ENCODE measurements around the gene ANKRD63.
A peak's percentile ranks its signal among the peaks of the same experiment; 100 is the strongest.

Gene ANKRD63

GRCh38 chr15:40277471-40277870 lies 5.4 kb downstream of the ANKRD63 start:
- no peak overlapping the region for H3K4me3 ChIP-seq (ENCODE audit: low read depth, low read length)
- ChIA-PET CTCF (interaction anchor here (1.0 to 20.1 kb wide), 13 partner anchors 12 to 492 kb away, joined by 3 to 1718 read pairs (median 97); partner anchors contain the start of genes CCDC9B, INAFM2, PAK6 and PLCB2), POLR2A (no interaction called here)
- DNase-seq (ENCODE audit: low read depth, low spot score) = no peak
- TF ChIP-seq, protein P1, sequence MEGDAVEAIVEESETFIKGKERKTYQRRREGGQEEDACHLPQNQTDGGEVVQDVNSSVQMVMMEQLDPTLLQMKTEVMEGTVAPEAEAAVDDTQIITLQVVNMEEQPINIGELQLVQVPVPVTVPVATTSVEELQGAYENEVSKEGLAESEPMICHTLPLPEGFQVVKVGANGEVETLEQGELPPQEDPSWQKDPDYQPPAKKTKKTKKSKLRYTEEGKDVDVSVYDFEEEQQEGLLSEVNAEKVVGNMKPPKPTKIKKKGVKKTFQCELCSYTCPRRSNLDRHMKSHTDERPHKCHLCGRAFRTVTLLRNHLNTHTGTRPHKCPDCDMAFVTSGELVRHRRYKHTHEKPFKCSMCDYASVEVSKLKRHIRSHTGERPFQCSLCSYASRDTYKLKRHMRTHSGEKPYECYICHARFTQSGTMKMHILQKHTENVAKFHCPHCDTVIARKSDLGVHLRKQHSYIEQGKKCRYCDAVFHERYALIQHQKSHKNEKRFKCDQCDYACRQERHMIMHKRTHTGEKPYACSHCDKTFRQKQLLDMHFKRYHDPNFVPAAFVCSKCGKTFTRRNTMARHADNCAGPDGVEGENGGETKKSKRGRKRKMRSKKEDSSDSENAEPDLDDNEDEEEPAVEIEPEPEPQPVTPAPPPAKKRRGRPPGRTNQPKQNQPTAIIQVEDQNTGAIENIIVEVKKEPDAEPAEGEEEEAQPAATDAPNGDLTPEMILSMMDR (IDR thresholded peaks at IDR 0.05; ENCODE audit: insufficient read depth, low read length, missing control alignments) = no peak

- TF ChIP-seq, protein P1 (IDR thresholded peaks at IDR 0.05; ENCODE audit: insufficient read depth, low read length, missing control alignments) = no peak
- DNase-seq (ENCODE audit: low read depth, low spot score) = no peak
- CTCF ChIA-PET = interaction anchor here (1.0 to 20.1 kb wide), 11 partner anchors 12 to 238 kb away, joined by 3 to 1718 read pairs (median 113); partner anchors contain the start of genes CCDC9B, INAFM2, PAK6 and PLCB2
- H3K4me3 ChIP-seq (ENCODE audit: low read depth, low read length) = no peak overlapping the region
- POLR2A ChIA-PET = no interaction called here
Observed at GRCh38 chr15:40276927-40277326, 5.9 kb downstream of the ANKRD63 start.

DNA sequence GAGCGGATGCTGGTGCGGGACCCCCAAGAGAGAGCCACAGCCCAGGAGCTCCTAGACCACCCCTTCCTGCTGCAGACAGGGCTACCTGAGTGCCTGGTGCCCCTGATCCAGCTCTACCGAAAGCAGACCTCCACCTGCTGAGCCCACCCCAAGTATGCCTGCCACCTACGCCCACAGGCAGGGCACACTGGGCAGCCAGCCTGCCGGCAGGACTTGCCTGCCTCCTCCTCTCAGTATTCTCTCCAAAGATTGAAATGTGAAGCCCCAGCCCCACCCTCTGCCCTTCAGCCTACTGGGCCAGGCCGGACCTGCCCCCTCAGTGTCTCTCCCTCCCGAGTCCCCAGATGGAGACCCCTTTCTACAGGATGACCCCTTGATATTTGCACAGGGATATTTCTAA lies 6.9 kb downstream of the ANKRD63 start:
- DNase-seq (ENCODE audit: low read depth, low spot score) = no peak
- POLR2A ChIA-PET = no interaction called here
- CTCF ChIA-PET = interaction anchor here (0.9 to 20.1 kb wide), 11 partner anchors 13 to 237 kb away, joined by 3 to 1718 read pairs (median 113); partner anchors contain the start of genes CCDC9B, INAFM2, PAK6 and PLCB2
- no peak overlapping the region for H3K4me3 ChIP-seq (ENCODE audit: low read depth, low read length)
- TF ChIP-seq, protein P1 (IDR thresholded peaks at IDR 0.05; ENCODE audit: insufficient read depth, low read length, missing control alignments) = no peak

- no peak for DNase-seq (ENCODE audit: low read depth, low spot score)
- ChIA-PET POLR2A (no interaction called here), CTCF (interaction anchor here (0.8 to 20.1 kb wide), 22 partner anchors 8 to 237 kb away, joined by 3 to 1718 read pairs (median 13); partner anchors contain the start of genes ANKRD63, BUB1B, CCDC9B and INAFM2)
- H3K4me3 ChIP-seq (ENCODE audit: low read depth, low read length) = no peak overlapping the region
- TF ChIP-seq, protein P1 (IDR thresholded peaks at IDR 0.05; ENCODE audit: insufficient read depth, low read length, missing control alignments) = no peak
Observed at GRCh38 chr15:40275523-40275922, 7.3 kb downstream of the ANKRD63 start.

- POLR2A ChIA-PET = no interaction called here
- CTCF ChIA-PET = interaction anchor here (0.6 to 20.1 kb wide), 60 partner anchors 9 to 490 kb away, joined by 3 to 1718 read pairs (median 5); partner anchors contain the start of genes ANKRD63, BMF, BUB1B and CCDC9B
- peak; percentile 16 for DNase-seq (ENCODE audit: low read depth, low spot score)
- TF ChIP-seq, protein P1 (IDR thresholded peaks at IDR 0.05; ENCODE audit: insufficient read depth, low read length, missing control alignments) = peak; percentile 100
- H3K4me3 ChIP-seq (ENCODE audit: low read depth, low read length) = no peak overlapping the region
Observed at GRCh38 chr15:40274350-40275274, 8.3 kb downstream of the ANKRD63 start.

DNA sequence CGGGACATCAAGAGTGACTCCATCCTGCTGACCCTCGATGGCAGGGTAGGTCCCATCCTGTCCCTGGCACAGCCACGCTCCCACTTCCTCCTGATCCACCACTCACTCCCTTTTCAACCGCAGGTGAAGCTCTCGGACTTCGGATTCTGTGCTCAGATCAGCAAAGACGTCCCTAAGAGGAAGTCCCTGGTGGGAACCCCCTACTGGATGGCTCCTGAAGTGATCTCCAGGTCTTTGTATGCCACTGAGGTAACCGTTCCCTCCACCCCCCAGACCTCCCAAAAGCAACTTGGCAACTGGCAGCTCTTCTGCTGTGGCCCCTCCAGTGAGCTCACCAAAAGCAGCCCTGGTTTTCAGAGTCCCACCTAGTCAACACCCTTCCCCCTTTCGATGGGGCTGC lies 9.4 kb downstream of the ANKRD63 start:
- ChIA-PET CTCF (interaction anchor here (0.7 to 20.1 kb wide), 32 partner anchors 10 to 485 kb away, joined by 3 to 1718 read pairs (median 4); partner anchors contain the start of genes ANKRD63, BMF, BUB1B and CCDC9B), POLR2A (no interaction called here)
- TF ChIP-seq, protein P1 (IDR thresholded peaks at IDR 0.05; ENCODE audit: insufficient read depth, low read length, missing control alignments) = no peak
- no peak for DNase-seq (ENCODE audit: low read depth, low spot score)
- H3K4me3 ChIP-seq (ENCODE audit: low read depth, low read length) = no peak overlapping the region

All from AG04449 (cell line).